Kidney epithelial cell (primary cell): ENCODE measurements around the gene RBPJ. TPM values are rescaled to one million over a fixed set of nuclear protein-coding genes. Genes with fewer than 3 reads are reported as not detected.

Source experiments
- DNase-seq: peaks from one replicate; pipeline ENCODE4 v3.0.0-alpha.2; 2010; ENCODE audit warnings: low read depth
- H3K27me3 ChIP-seq: 2 replicates; pipeline ENCODE4 v1.6.0; 2011; ENCODE audit warnings: low read length; ENCODE audit not compliant: control insufficient read depth, insufficient read depth
- H3K36me3 ChIP-seq: 2 replicates; pipeline ENCODE4 v1.5.1; 2011; ENCODE audit warnings: low read length; ENCODE audit not compliant: control insufficient read depth, insufficient read depth
- H3K4me3 ChIP-seq: 2 replicates; pipeline ENCODE4 v1.5.1; 2011; ENCODE audit warnings: low read depth, mild to moderate bottlenecking, control low read depth, low read length
- CTCF ChIP-seq: IDR thresholded peaks from 2 replicates; pipeline ENCODE4 v1.5.1; 2011; ENCODE audit warnings: mild to moderate bottlenecking, moderate library complexity, low read length, control low read depth, inconsistent platforms; ENCODE audit not compliant: insufficient read depth, poor library complexity, severe bottlenecking
- total RNA-seq: library from RNA; depleted of rRNA; stranded (reverse); fragments of >200 nt; gene quantifications from 2 replicates; pipeline ENCODE4 v1.2.3, GENCODE V29; 2015

RBPJ gene
- total RNA-seq, 1 donor from 2014 or later = 82.2 TPM

GRCh38 chr4:26452565-26453531 is 132.0 kb downstream of the RBPJ start:
- Histone ChIP-seq H3K36me3 (no peaks in the 10 kb centered on the region), H3K27me3 (no peaks in the 10 kb centered on the region), H3K4me3 (no peak overlapping the region)
- no peak for TF ChIP-seq CTCF
- DNase-seq = no peak

- no peak for TF ChIP-seq CTCF
- no peaks in the 10 kb centered on the region for H3K36me3 ChIP-seq
- H3K27me3 ChIP-seq = no peaks in the 10 kb centered on the region
These were observed 134.1 kb downstream of the RBPJ start for GRCh38 chr4:26454961-26455360.

GRCh38 chr4:26455571-26455970 is 134.8 kb downstream of the RBPJ start:
- DNase-seq = no peak
- TF ChIP-seq CTCF = no peak
- no peaks in the 10 kb centered on the region for H3K27me3 ChIP-seq
- no peak overlapping the region for H3K4me3 ChIP-seq
- no peaks in the 10 kb centered on the region for H3K36me3 ChIP-seq

More at GRCh38 chr4:26454961-26455360, 134.1 kb downstream of the RBPJ start:
- no peak overlapping the region for H3K4me3 ChIP-seq
- DNase-seq = no peak

GRCh38 chr4:26457412-26457811 is 136.6 kb downstream of the RBPJ start:
- no peak for TF ChIP-seq CTCF
- Histone ChIP-seq H3K36me3 (no peaks in the 10 kb centered on the region), H3K27me3 (no peaks in the 10 kb centered on the region), H3K4me3 (no peak overlapping the region)
- no peak for DNase-seq

GRCh38 chr4:26458157-26458561 is 137.3 kb downstream of the RBPJ start:
- Histone ChIP-seq H3K36me3 (no peaks in the 10 kb centered on the region), H3K4me3 (no peak overlapping the region), H3K27me3 (no peaks in the 10 kb centered on the region)
- TF ChIP-seq CTCF = no peak
- DNase-seq = no peak
